Glutamatergic neuron (in vitro differentiated cells): ENCODE results near the gene PTPRN2. TPM values are rescaled to one million over a fixed set of nuclear protein-coding genes. Genes with fewer than 3 reads are reported as not detected.
A peak's percentile ranks its signal among the peaks of the same experiment; 100 is the strongest.

Experiments used
- DNase-seq: peaks from one replicate; pipeline ENCODE4 v3.0.0; 2022
- H3K27ac Mint-ChIP-seq: one replicate; pipeline ENCODE4 v1.8.0; 2020; ENCODE audit warnings: mild to moderate bottlenecking, mixed read lengths, inconsistent platforms; ENCODE audit not compliant: unreplicated experiment
- H3K27me3 Mint-ChIP-seq: one replicate; pipeline ENCODE4 v1.8.0; 2020; ENCODE audit warnings: mild to moderate bottlenecking, moderate library complexity, mixed read lengths, inconsistent platforms; ENCODE audit not compliant: unreplicated experiment
- H3K36me3 Mint-ChIP-seq: one replicate; pipeline ENCODE4 v1.8.0; 2020; ENCODE audit warnings: mild to moderate bottlenecking, mixed read lengths, inconsistent platforms; ENCODE audit not compliant: unreplicated experiment
- H3K4me1 Mint-ChIP-seq: one replicate; pipeline ENCODE4 v1.8.0; 2020; ENCODE audit warnings: mild to moderate bottlenecking, low read depth, mixed read lengths, inconsistent platforms; ENCODE audit not compliant: unreplicated experiment
- H3K4me3 Mint-ChIP-seq: one replicate; pipeline ENCODE4 v1.8.0; 2020; ENCODE audit warnings: mild to moderate bottlenecking, mixed read lengths, inconsistent platforms; ENCODE audit not compliant: unreplicated experiment
- H3K9me3 Mint-ChIP-seq: one replicate; pipeline ENCODE4 v1.8.0; 2020; ENCODE audit warnings: mild to moderate bottlenecking, moderate library complexity, mixed read lengths, inconsistent platforms; ENCODE audit not compliant: unreplicated experiment
- CTCF ChIP-seq: fragments of 200-600 bp; sonication (generic); IDR thresholded peaks from one replicate; pipeline ENCODE4 v1.5.0; 2021; ENCODE audit not compliant: partially characterized antibody, unreplicated experiment
- total RNA-seq: library from RNA; stranded (reverse); fragmentation: NEBNext Ultra II Directional; extraction: Animal tissue kit (Norgen Biotek cat#: 25700); gene quantifications from one replicate; pipeline ENCODE4 v1.2.1, GENCODE V29; 2021; ENCODE audit not compliant: unreplicated experiment

Gene PTPRN2
- total RNA-seq, 1 donor from 2014 or later, result 49.0 TPM

- Mint-ChIP-seq H3K27me3 (peaks cover 13% of the 10 kb centered on the region), H3K4me1 (peaks cover 18% of the 10 kb centered on the region), H3K9me3 (peaks cover 10% of the 10 kb centered on the region), H3K27ac (no peak overlapping the region), H3K4me3 (no peak overlapping the region), H3K36me3 (peaks cover 12% of the 10 kb centered on the region)
- no peak for TF ChIP-seq CTCF
- no peak for DNase-seq
Measured at GRCh38 chr7:158396982-158397862, 190.4 kb downstream of the PTPRN2 start.

- Mint-ChIP-seq H3K27me3 (peaks cover 8% of the 10 kb centered on the region), H3K9me3 (peaks cover 6% of the 10 kb centered on the region), H3K36me3 (peaks cover 8% of the 10 kb centered on the region), H3K4me3 (no peak overlapping the region), H3K4me1 (peaks cover 14% of the 10 kb centered on the region), H3K27ac (no peak overlapping the region)
- DNase-seq, result no peak
- TF ChIP-seq CTCF, result no peak
Measured at GRCh38 chr7:158396301-158396905, 191.2 kb downstream of the PTPRN2 start.

- H3K27ac Mint-ChIP-seq, result no peak overlapping the region
Measured at GRCh38 chr7:158395780-158396278, 191.8 kb downstream of the PTPRN2 start.

GRCh38 chr7:158395349-158395748 lies 192.3 kb downstream of the PTPRN2 start:
- Mint-ChIP-seq H3K4me3 (no peak overlapping the region), H3K9me3 (peaks cover 7% of the 10 kb centered on the region), H3K27me3 (peaks cover 12% of the 10 kb centered on the region), H3K4me1 (peaks cover 21% of the 10 kb centered on the region), H3K36me3 (peaks cover 7% of the 10 kb centered on the region), H3K27ac (no peak overlapping the region)
- TF ChIP-seq CTCF, result no peak
- DNase-seq, result no peak

More at GRCh38 chr7:158395780-158396278, 191.8 kb downstream of the PTPRN2 start:
- Mint-ChIP-seq H3K4me1 (peaks cover 19% of the 10 kb centered on the region), H3K36me3 (peaks cover 7% of the 10 kb centered on the region), H3K27me3 (peaks cover 12% of the 10 kb centered on the region), H3K4me3 (no peak overlapping the region), H3K9me3 (peaks cover 7% of the 10 kb centered on the region)
- TF ChIP-seq CTCF, result no peak
- DNase-seq, result peak; percentile 46

GRCh38 chr7:158394936-158395335 lies 192.7 kb downstream of the PTPRN2 start:
- Mint-ChIP-seq H3K36me3 (peaks cover 7% of the 10 kb centered on the region), H3K27me3 (peaks cover 12% of the 10 kb centered on the region), H3K9me3 (peaks cover 7% of the 10 kb centered on the region), H3K27ac (no peak overlapping the region), H3K4me3 (no peak overlapping the region), H3K4me1 (peaks cover 24% of the 10 kb centered on the region)
- TF ChIP-seq CTCF, result peak; percentile 89
- peak; percentile 83 for DNase-seq
